ENCODE results near the gene SELPLG. TPM values are rescaled to one million over a fixed set of nuclear protein-coding genes. Genes with fewer than 3 reads are reported as not detected.
"Not testable (repeated sequence)": the region's sequence is repeated elsewhere in the genome, so short reads cannot be mapped to it uniquely, and the experiment has no call there.

Gene SELPLG
- polyA plus RNA-seq, 3 donors = 1.6 to 2.7 (median 1.7) TPM

DNA sequence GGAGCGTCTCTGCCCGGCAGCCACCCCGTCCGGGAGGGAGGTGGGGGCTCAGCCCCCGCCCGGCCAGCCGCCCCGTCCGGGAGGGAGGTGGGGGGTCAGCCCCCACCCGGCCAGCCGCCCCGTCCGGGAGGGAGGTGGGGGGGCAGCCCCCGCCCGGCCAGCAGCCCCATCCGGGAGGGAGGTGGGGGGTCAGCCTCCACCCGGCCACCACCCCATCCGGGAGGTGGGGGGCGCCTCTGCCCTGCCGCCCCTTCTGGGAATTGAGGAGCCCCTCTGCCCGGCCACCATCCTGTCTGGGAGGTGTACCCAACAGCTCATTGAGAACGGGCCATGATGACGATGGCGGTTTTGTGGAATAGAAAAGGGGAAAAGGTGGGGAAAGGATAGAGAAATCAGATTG lies 22.6 kb upstream of the SELPLG start:
- not testable (repeated sequence) for DNase-seq (ENCODE audit: low read depth in 3 of 3, low spot score in 2 of 3)

DNA sequence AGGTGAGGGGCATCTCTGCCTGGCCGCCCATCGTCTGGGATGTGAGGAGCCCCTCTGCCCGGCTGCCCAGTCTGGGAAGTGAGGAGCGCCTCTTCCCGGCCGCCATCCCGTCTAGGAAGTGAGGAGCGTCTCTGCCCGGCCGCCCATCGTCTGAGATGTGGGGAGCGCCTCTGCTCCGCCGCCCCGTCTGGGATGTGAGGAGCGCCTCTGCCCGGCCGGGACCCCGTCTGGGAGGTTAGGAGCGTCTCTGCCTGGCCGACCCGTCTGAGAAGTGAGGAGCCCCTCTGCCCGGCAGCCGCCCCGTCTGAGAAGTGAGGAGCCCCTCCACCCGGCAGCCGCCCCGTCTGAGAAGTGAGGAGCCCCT lies 22.1 kb upstream of the SELPLG start:
- not testable (repeated sequence) for DNase-seq (ENCODE audit: low read depth in 3 of 3, low spot score in 2 of 3)

DNA sequence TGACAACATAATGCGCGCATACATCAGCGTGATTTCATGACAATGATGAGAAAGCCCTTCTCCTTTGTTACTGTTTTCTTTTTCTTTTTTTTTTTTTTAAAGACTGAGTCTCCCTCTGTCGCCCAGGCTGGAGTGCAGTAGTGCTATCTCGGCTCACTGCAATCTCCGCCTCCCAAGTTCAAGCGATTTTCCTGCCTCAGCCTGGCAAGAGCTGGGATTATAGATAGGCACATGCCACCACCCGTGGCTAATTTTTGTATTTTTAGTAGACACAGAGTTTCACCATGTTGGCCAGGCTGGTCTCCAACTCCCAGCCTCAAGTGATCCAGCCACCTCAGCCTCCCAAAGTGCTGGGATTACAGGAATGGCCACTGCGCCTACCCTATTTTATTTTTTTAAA lies 20.9 kb upstream of the SELPLG start:
- not testable (repeated sequence) for DNase-seq (ENCODE audit: low read depth in 3 of 3, low spot score in 2 of 3)

DNA sequence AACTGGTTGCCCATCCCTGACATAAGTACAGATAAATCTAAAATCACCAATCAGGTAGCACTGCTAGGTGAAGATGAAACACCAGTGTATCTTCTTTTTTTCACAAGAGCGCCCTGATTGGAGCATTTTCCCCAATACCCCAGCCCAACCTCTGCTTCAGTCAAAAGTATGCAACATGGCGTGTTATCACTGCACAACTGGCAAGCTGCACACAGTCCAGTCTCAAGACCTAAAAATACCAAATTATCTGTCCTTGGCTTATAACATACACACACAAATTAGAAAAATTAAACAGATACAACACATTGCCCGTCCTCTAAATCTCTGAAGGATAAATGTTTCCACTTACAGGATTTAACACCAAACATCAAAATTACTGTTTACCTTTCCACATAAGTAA lies 20.2 kb upstream of the SELPLG start:
- no peak for DNase-seq (ENCODE audit: low read depth in 3 of 3, low spot score in 2 of 3)

DNA sequence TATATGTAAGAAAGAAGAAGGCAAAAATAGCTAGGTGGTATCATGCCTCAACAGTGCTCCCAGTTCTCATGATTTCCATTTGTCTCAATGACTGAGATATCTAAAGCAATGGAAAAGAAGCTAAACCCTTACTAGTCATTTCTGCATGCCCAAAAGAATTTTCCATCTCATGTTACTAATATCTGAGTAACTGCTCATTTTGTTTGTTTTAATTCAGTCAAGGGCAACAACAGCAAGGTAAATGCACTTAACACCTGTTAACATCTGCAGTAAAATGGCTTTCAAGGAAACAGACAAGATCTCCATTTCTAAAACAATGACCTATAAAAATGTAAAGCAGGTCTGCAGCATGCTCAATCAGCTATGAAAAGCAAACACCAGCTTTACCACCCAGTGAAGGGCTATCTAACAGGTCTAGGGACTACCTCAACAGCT lies 19.4 kb upstream of the SELPLG start:
- DNase-seq (ENCODE audit: low read depth in 3 of 3, low spot score in 2 of 3) = no peak

DNA sequence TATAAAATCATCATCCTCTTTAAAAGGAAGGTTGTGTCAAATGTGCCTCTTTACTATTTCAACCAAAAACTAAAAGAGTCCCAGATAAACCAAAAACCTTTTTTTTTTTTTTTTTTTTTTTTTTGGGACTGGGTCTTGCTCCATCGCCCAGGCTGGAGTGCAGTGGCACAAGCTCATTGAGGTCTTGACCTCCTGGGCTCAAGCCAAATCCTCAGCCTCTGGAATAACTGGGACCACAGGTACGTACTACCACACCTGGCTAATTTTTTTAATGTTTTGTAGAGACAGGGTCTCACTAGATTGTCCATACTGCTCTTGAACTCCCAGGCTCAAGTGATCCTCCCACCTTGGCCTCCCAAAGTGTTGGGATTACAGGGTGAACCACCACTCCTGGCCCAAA lies 16.4 kb upstream of the SELPLG start:
- DNase-seq (ENCODE audit: low read depth in 3 of 3, low spot score in 2 of 3) = no peak

DNA sequence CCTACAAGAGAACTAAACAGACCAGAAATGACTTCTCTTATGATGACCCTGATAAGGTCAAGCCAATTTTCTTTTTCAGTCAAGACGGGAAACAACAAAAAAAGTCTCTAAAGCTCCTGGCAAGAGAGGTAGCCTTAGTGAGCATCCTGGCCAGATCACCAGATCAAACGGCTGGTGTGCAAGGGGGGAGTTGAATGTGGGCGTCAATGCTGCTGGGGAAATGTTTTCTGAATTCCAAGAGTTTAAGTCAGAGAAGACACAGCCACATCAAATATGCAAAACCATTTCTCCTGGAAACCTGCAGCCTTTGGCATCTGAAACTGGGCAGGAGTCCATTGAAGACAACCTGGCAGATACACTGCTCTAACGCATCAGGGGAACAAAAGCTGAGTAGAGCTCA lies 16.0 kb upstream of the SELPLG start:
- no peak for DNase-seq (ENCODE audit: low read depth in 3 of 3, low spot score in 2 of 3)

DNA sequence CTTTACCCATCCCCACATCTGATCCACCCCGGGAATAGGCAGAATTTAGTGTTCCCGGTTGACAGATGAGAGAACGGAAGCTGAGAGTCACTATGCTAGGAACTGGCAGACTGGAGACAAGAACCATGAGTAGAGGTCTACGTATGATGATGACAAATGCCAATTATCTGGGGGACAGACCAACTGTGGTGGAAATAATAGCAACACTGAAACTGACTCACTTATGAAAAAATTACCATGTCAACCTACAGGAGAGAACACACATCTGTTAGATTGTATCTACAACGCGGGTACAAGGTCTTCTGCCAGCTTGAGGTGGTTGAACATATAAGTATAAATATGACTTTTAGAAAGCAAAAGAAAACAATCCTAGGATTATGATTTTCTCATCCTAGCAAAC lies 15.4 kb upstream of the SELPLG start:
- no peak for DNase-seq (ENCODE audit: low read depth in 3 of 3, low spot score in 2 of 3)

DNA sequence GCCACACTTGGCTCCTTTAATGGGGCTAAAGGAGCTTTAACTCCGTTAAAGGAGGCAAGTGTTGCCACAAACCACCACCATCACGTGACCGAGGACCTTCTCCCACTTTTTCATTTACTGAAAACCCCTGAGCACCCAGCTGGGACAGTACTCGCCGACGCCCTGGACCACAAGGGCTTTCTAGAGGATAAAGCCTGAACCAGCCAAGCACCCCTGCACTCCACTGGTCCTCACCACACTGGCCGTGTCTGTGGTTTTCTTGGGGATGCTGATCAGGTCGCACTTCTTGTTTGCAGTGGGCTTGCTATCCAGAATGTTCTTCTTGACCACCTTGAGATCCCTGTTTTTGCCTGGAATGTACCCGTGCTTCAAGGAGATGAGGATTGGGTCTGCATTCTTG lies 14.7 kb upstream of the SELPLG start:
- DNase-seq (ENCODE audit: low read depth in 3 of 3, low spot score in 2 of 3) = no peak

DNA sequence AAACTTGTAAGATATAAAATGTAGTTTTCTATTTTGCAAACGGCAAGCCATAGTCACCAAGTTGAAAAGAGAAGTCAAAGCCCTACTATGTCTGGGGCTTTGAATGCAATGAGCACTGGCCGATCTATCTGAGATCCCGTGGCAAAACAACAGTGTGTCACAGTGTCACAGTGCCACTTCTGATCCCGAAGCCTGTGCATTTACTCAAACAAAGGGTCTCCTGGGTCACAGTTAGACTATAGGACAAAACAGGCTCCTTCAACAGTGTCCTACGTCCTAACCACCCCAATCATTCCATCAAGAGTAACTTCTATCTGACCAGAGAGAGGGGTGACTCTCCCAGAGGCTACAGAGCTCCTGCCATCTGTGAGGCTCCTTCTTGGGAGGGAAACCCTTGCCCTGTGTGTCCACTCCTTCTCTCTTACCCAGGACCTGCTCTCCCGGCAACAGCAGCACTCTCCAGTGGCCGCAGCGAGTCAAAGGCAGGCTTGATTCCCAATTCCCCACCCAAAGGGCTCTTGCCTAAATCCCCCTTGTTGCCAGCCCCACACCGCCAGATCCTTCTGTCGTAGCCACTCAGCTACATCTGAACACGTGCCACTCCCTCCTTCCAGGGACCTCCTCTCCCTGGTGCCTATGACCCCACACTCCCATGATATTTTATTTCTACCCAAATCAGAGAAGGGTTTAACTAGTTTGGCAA lies 14.0 kb upstream of the SELPLG start:
- no peak for DNase-seq (ENCODE audit: low read depth in 3 of 3, low spot score in 2 of 3)

DNA sequence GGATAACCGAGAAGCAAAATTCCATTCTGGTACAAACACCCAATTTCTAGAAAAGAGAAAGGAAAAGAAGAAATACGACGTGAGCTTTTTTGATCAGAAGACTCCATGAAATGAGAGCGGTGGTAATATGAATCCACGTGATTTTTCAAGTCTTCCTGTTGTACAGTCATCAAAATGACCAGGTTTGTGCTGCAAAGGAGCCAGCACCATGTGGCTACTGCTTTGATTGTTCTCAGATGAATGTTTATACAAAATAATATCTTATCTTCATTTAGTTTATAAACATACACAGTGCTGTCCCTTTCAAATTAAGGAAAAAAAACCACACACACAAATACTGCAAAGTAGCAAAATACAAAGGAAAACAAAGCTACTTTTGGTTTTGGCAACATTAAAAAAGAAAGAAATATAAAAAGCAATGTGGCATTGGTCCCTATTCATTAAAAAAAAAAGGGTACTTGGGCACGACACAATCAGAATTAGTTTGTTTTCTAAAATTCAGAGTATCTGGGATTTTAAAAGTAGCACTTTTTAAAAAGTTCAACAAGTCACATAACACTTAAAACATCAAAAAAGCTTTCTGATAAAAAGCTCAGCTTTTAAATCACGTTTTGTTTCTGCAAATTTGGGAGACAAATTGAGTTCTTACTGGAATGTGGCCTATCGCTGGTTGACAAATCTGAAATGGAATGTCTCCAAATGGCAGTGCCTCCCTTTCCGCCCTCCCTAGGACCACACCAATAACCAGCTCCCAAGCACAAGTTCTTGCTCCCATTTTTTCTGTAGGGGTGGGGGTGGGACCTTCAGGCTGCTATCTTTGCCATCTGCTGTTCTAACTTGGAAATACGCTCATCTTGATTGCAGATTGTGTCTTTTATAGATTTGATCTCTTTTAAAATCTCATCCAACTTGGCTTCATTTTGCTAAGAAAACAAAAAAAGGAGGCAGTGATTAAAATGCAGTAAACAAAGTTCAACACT lies 13.2 kb upstream of the SELPLG start:
- DNase-seq (ENCODE audit: low read depth in 3 of 3, low spot score in 2 of 3) = no peak

DNA sequence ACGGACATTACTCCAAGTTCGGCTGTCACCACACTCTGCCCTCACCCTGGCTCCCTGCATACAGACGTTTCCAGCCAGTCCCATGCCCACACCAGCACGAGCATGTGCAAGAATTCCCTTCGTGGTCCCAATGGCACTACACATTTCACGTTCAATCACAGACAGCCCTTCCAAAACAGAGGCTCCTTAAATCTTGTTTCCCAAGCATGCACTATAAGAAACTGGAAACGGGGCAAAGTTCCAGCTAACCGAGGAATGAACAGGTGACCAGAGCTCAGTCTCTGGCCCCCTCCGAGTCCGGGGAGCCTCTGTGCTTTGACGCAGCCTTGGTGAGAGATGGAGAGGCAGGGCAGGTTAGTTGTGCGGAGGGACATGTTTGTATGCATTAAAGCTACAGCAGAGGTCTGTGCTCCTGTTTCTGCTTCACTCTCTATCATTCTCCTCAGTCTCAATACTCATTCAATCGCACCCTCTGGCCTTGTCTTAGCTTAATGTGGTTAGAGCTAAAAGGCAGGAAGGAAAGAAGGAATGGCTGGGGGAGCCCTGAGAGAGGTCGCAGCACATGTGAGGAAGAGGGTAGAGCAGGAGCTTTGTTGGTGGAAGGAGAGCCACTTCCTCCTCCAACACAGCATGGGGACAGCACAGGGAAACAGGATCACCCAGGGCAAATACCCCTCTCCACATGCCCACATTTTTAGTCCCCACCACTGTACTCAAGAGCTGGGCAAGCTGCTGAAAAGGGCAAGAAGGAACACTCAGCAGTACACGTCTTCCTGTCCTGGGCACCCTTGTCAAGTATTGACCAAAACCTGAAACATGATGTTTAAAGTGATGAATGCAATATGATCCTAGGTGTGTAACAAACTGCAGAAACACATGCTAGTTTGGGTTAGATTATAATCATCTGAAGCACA lies 12.2 kb upstream of the SELPLG start:
- DNase-seq (ENCODE audit: low read depth in 3 of 3, low spot score in 2 of 3) = no peak

DNA sequence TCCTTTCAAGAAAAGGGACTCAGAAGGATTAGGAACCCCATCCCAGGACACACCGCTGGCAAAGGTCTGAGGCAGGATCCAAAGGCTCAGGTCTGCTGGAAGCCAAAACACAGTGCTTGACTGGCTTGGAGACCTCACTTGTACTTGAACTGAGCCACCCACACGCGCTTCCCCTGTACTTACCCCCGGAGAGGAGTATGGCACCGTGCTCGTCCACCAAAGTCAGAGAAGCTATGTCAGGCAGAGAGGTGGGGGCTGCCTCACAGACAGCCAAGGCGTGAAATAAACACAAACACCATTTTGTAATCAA lies 11.1 kb upstream of the SELPLG start:
- DNase-seq (ENCODE audit: low read depth in 3 of 3, low spot score in 2 of 3) = no peak

DNA sequence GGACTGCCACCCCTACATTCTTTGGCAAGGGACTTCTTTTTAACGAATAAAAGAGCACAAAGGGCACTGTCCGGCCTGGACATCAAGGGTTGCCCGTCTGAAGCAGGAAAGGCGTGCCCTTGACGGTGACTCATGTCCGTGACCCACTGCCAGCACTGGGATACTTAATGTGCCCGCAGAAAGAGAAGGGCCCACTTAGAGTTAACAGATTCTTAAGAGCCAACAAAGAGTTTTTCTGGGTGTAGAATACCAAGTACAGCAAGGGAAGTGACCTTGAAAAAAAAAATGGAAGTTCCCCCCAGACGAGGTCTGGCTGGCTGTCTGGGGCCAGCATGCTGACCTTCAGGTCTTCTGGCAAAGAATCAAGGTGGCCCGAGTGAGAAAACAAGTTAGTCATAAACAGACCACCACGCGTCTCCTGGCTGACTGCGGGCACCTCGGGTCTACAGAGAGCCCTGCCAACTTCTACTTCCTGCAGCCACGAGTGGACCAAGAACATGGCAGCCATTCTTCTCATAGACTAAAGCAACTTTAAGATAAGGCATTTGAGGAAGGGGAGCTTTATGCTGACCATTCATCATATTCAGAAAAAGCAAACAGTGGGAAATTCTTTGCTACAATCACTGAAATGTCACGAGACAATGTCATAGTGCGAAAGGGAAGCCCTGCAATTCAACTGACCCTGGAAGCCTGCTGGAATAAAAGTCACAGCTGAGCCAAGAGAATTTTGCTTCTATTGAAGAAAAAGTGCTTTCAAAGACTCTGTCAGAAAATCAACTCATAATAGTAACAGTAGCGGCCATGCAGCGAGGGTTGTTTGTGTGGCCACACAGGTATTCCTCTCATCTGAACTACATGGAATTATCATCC lies 10.5 kb upstream of the SELPLG start:
- DNase-seq (ENCODE audit: low read depth in 3 of 3, low spot score in 2 of 3) = no peak

DNA sequence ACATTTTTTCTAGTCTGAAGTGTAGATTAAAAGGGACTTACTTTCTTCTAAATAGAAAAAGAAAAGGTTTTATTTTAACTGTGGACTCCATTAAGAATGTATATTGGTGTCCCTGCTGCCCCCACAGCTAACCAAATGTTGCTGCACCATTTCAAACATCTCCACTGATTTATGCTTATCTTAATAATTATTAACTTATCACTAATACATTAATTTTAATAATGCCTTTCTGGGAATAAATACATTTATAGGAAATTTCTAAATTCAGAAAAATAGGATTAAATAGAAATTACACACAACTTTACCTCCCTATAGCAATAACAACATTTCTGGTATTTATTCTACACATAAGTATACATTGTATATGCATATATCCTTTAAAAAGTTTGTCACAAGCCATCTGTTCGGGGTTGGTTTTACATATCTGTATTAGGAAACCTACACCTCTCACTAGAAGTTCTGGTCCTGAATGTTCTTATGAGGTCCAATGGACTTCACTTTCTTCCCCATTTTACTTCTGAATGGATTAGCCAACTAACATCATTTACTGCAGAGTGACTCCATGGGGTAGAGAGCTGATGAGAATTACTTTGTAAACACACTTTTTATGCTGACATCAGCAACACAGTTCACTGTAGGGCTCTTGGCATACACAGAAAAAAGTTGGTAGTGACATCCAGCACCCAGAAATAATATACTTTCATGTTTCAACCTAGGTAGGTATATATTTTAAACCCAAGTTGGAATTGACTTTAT lies 9.4 kb upstream of the SELPLG start:
- no peak for DNase-seq (ENCODE audit: low read depth in 3 of 3, low spot score in 2 of 3)

DNA sequence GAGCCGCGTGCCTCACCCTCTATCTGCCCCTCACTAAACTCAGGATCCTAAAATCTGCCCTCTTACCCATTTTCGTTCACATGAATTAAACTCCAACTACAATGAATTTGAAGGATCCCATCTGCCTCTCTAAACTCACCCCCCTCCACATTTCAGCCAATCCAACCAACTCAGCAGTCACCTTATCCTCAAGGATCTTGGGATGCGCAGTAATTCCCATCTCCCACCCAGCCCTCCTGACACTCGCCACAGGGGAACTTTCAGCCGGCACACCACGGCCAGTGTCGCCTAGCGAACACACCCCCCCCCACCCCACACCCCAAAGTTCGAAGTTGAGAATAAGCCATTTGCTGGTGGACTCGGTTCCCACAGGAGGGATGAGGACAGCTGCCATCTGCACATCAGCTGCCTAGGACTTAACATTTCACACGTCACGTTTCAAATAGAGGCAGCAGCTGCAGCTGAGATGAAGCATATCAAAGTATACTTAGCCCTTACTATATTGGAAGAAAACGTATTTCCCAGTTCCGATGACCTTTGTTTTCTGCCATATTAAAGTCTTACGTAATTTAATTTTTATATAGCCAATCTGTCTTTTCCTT lies 8.7 kb upstream of the SELPLG start:
- DNase-seq (ENCODE audit: low read depth in 3 of 3, low spot score in 2 of 3) = no peak

DNA sequence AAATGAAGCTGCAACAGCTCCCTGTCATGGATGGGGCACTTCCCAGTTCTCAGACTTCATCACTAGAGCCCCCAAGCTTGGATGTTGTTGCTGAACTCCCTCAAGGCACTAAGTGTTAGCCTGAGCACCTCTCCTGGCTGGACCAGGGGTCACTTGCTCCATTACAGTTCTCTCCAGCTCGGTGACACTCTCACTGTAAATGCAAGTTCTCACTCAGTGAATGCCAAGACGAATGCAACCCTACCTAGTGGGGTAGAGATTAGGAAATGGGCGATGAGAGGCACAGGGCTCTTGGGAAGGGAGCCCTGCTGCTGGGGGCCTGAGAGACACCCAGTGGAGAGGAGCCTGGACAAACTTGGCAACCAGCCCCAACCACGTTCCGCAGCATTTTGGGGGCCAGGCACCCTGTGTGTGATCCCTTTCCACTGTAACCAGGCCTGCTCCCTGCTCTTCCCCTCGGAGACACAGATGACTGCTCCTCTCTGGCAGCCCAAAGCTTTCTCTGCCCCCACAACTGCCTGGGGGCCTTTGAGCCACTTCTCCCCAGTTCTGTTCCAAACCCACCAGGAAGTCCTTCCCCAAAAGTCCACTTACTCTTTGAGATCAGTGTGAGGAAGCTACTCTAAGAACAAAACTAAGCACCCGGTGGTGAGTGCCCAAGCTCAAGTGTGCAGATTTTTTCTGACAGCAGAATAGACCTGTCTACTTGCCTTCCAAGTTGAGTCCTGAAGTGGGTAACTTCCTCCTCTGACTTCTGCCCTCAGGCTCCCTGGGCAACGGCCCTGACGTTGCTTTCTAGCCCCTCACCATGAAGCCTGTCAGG lies 8.0 kb upstream of the SELPLG start:
- DNase-seq (ENCODE audit: low read depth in 3 of 3, low spot score in 2 of 3) = no peak

DNA sequence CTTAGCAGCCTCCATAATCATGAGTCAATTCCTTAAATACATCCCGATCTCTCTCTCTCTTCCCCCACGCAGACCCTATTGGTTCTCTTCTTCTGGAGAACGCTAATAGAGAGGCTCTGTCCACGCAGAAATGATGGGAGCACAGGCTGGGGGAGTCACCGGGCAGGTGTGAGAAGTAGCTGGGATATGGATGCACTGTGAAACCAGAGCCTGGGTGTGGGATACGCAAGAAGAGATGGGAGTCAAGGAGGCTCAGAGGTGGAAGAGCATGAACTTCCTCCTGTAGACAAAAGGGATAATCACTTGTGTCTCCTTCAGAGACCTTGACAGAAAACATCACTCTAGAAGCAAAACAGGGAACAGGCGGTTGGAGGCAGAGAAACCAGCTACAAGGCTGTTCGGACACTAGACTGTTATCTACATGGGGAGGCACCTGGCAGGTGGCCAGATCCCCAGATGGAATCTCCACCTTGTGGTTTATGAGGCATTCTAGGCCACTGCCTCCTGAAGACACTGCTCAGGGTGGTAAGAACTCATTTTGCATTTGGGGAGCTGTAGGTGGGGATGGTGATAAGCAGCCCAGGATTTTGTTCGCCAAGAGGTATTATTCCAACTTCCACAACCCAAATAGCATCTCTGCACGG lies 7.2 kb upstream of the SELPLG start:
- DNase-seq (ENCODE audit: low read depth in 3 of 3, low spot score in 2 of 3) = no peak

All from right renal cortex interstitium (tissue), 3 donors.